GM12865 (cell line): ENCODE measurements around the gene METTL16.
A peak's percentile ranks its signal among the peaks of the same experiment; 100 is the strongest.

ENCODE experiments used
- DNase-seq: peaks from one replicate; pipeline ENCODE4 v3.0.0; 2010; ENCODE audit warnings: low read depth
- H3K4me3 ChIP-seq: 2 replicates; pipeline ENCODE4 v1.5.1; 2011; ENCODE audit warnings: mild to moderate bottlenecking, low read depth, low read length, control low read depth
- TF ChIP-seq, protein P1 (sequence below): IDR thresholded peaks from 2 replicates; pipeline ENCODE4 v1.5.1; 2011; ENCODE audit warnings: low read length, control low read depth, low read depth, inconsistent platforms; ENCODE audit not compliant: insufficient read depth; ENCODE audit errors: missing control alignments

METTL16 gene

GRCh38 chr17:2462481-2462880 lies 49.2 kb downstream of the METTL16 start:
- TF ChIP-seq, protein P1, sequence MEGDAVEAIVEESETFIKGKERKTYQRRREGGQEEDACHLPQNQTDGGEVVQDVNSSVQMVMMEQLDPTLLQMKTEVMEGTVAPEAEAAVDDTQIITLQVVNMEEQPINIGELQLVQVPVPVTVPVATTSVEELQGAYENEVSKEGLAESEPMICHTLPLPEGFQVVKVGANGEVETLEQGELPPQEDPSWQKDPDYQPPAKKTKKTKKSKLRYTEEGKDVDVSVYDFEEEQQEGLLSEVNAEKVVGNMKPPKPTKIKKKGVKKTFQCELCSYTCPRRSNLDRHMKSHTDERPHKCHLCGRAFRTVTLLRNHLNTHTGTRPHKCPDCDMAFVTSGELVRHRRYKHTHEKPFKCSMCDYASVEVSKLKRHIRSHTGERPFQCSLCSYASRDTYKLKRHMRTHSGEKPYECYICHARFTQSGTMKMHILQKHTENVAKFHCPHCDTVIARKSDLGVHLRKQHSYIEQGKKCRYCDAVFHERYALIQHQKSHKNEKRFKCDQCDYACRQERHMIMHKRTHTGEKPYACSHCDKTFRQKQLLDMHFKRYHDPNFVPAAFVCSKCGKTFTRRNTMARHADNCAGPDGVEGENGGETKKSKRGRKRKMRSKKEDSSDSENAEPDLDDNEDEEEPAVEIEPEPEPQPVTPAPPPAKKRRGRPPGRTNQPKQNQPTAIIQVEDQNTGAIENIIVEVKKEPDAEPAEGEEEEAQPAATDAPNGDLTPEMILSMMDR: no peak
- DNase-seq: no peak
- no peak overlapping the region for H3K4me3 ChIP-seq

DNA sequence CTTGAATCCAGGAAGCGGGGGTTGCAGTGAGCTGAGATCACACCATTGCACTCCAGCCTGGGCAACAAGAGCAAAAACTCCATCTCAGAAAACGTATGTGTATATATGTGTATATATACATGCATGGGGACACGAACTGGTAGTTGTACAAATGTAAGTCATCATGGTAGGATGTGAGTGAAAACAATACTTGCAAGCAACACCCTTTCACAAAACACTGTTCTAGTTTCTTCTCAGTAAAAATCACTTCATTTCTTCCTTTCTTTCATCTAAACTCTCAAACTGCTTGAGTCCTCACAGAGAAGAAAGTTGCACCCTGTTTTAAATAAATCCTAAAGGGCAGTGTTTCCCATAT lies 51.8 kb downstream of the METTL16 start:
- TF ChIP-seq, protein P1: no peak
- H3K4me3 ChIP-seq: no peak overlapping the region
- peak; percentile 20 for DNase-seq

DNA sequence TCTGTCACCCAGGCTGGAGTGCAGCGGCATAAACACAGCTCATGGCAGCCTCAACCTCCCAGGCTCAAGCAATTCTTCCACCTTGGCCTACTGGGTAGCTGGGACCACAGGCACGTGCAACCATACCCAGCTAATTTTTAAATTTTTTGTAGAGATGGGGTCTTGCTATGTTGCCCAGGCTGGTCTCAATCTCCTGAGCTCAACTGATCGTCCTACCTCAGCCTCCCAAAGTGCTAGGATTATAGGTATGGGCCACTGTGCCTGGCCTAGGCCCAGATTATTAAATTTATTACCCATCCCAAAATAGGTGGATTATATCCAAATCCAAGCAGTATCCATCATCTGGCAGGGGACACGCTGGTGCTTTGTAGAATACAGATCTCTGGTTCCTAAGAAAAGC lies 53.8 kb downstream of the METTL16 start:
- TF ChIP-seq, protein P1: no peak
- DNase-seq: no peak
- H3K4me3 ChIP-seq: no peak overlapping the region

- no peak overlapping the region for H3K4me3 ChIP-seq
- TF ChIP-seq, protein P1: no peak
- no peak for DNase-seq
These were observed 55.2 kb downstream of the METTL16 start for GRCh38 chr17:2456475-2456874.

DNA sequence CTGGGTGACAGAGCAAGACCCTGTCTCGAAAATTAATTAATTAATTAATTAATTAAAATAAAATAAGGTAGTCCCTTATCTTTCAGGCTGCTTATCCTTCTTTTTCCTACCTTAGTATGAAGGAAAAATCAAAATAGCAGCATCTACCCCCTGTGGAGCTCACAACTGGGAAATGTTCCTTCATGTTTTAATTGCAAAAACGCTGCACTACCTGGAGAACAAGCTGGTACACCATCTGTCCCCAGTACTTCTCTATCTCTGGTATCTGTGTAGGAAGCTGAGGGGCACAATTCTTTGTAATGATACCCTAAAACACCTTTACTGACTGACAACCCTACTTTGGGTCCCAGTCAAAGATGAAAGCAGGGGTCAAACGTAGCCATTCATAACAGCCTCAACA lies 55.7 kb downstream of the METTL16 start:
- DNase-seq: no peak
- no peak overlapping the region for H3K4me3 ChIP-seq
- TF ChIP-seq, protein P1: no peak

DNA sequence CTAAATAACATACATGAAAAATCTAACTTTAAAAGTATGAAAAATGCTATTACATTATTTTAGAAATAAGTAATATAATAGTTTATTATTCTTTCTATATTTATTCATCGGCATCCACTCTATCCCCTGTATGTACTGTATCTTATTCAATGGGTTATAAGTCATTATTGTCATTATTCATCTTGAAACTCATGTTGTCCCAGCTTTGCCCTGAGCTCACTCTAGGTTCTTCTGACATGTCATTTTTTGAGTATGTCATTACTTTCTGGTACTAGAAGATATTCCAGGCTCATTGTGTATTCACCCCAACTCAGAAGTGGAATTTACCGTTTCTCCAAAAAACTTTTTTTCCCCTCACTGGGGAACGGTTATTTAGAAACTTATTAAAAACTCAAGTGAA lies 57.8 kb downstream of the METTL16 start:
- no peak overlapping the region for H3K4me3 ChIP-seq
- TF ChIP-seq, protein P1: no peak
- peak; percentile 44 for DNase-seq

- peak; percentile 7 for DNase-seq
- H3K4me3 ChIP-seq: no peak overlapping the region
- TF ChIP-seq, protein P1: no peak
These were observed 58.4 kb downstream of the METTL16 start for GRCh38 chr17:2453325-2453724.
